ENCODE data around the gene TMEM139. TPM values are rescaled to one million over a fixed set of nuclear protein-coding genes. Genes with fewer than 3 reads are reported as not detected.

The TMEM139 gene
- total and polyA plus RNA-seq, 10 of the 15 experiments (the other 5 are each of a cell fraction or from before 2014, with no cell fraction given), result 0.31 TPM; not detected in 9

- FAIRE-seq (no peak), ATAC-seq (no peak), DNase-seq (ENCODE audit: low read depth, low spot score) (no peak)
- ChIA-PET POLR2A (interaction anchor here (0.6 kb wide), 2 partner anchors 230 to 610 kb away, joined by 3 to 4 read pairs; no protein-coding TSS in a partner anchor), RAD21 (ENCODE audit: unreplicated experiment) (interaction anchor here (0.9 to 1.4 kb wide), 3 partner anchors 62 to 181 kb away, joined by 3 to 4 read pairs (median 4); no protein-coding TSS in a partner anchor), CTCF (interaction anchor here (0.7 to 6.9 kb wide), 5 partner anchors 45 to 173 kb away, joined by 3 to 124 read pairs (median 3); partner anchors contain the start of gene CASP2), SMC1A (ENCODE audit: uncharacterized antibody, unreplicated experiment) (interaction anchor here (1.2 to 1.7 kb wide), 3 partner anchors 66 to 175 kb away, joined by 3 to 4 read pairs (median 3); no protein-coding TSS in a partner anchor)
- no peaks in the 10 kb centered on the region for H3K27me3 ChIP-seq (replicated peaks in 1 of 2; ENCODE audit: control insufficient read depth in 2 of 2, insufficient read depth in 2 of 2, low read length in 1 of 2)
- BruUV-seq (replicated peaks), result no TSS peak
- H2AFZ ChIP-seq (ENCODE audit: control insufficient read depth, low read depth, low read length), result no peak overlapping the region
- no peaks in the 10 kb centered on the region for H3K36me3 ChIP-seq (ENCODE audit: control insufficient read depth in 2 of 2, insufficient read depth in 2 of 2, low read length in 1 of 2)
- intact Hi-C loops (cut with micrococcal nuclease; ENCODE audit: unreplicated experiment) (loop anchor here (10.0 kb wide), 1 partner anchor 882 kb away; the partner anchor contains the start of gene OR2A14), in situ Hi-C loops (cut with MboI) (no loop called here)
- H4K20me1 ChIP-seq (ENCODE audit: control insufficient read depth, insufficient read depth), result no peaks in the 10 kb centered on the region
- no peaks in the 10 kb centered on the region for H3K79me2 ChIP-seq (ENCODE audit: control insufficient read depth, insufficient read depth, low read length)
- H3K27ac ChIP-seq (ENCODE audit: control insufficient read depth, insufficient read depth), result no peak overlapping the region
- H3K9me3 ChIP-seq (replicated peaks; ENCODE audit: control insufficient read depth, insufficient read depth, low read length), result no peaks in the 10 kb centered on the region; the same call in 2 of the 3 replicates
- no peak overlapping the region for H3K4me2 ChIP-seq (ENCODE audit: control insufficient read depth, insufficient read depth)
- no peak overlapping the region for H3K9ac ChIP-seq (ENCODE audit: control insufficient read depth, insufficient read depth, low read length)
- no peaks in the 10 kb centered on the region for H3K4me1 ChIP-seq (ENCODE audit: control insufficient read depth, insufficient read depth, low read length)
- WGBS (ENCODE audit: insufficient coverage, insufficient replicate concordance, low lambda C conversion rate, missing lambda C conversion rate), result 69% methylated on average over 6 of the region's 7 CpGs
- H3K4me3 ChIP-seq, result no peak overlapping the region
- TF ChIP-seq, protein P1, sequence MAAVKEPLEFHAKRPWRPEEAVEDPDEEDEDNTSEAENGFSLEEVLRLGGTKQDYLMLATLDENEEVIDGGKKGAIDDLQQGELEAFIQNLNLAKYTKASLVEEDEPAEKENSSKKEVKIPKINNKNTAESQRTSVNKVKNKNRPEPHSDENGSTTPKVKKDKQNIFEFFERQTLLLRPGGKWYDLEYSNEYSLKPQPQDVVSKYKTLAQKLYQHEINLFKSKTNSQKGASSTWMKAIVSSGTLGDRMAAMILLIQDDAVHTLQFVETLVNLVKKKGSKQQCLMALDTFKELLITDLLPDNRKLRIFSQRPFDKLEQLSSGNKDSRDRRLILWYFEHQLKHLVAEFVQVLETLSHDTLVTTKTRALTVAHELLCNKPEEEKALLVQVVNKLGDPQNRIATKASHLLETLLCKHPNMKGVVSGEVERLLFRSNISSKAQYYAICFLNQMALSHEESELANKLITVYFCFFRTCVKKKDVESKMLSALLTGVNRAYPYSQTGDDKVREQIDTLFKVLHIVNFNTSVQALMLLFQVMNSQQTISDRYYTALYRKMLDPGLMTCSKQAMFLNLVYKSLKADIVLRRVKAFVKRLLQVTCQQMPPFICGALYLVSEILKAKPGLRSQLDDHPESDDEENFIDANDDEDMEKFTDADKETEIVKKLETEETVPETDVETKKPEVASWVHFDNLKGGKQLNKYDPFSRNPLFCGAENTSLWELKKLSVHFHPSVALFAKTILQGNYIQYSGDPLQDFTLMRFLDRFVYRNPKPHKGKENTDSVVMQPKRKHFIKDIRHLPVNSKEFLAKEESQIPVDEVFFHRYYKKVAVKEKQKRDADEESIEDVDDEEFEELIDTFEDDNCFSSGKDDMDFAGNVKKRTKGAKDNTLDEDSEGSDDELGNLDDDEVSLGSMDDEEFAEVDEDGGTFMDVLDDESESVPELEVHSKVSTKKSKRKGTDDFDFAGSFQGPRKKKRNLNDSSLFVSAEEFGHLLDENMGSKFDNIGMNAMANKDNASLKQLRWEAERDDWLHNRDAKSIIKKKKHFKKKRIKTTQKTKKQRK (IDR thresholded peaks at IDR 0.05; ENCODE audit: low read depth, low read length), result no peak
- TF ChIP-seq NBN (IDR thresholded peaks at IDR 0.05), result no peak
- TF ChIP-seq TCF3 (IDR thresholded peaks at IDR 0.05; ENCODE audit: borderline replicate concordance, insufficient read depth, low read depth, low read length), result no peak
- TF ChIP-seq, protein P2, sequence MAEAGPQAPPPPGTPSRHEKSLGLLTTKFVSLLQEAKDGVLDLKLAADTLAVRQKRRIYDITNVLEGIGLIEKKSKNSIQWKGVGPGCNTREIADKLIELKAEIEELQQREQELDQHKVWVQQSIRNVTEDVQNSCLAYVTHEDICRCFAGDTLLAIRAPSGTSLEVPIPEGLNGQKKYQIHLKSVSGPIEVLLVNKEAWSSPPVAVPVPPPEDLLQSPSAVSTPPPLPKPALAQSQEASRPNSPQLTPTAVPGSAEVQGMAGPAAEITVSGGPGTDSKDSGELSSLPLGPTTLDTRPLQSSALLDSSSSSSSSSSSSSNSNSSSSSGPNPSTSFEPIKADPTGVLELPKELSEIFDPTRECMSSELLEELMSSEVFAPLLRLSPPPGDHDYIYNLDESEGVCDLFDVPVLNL (IDR thresholded peaks at IDR 0.05; ENCODE audit: low read depth, low read length), result no peak
- TF ChIP-seq GATAD2B (conservative IDR thresholded peaks at IDR 0.05; ENCODE audit: low read depth), result no peak
- TF ChIP-seq NFIC (IDR thresholded peaks at IDR 0.05; ENCODE audit: low read depth, low read length), result no peak
- TF ChIP-seq MXI1 (IDR thresholded peaks at IDR 0.05; ENCODE audit: low read depth, low read length), result no peak
- TF ChIP-seq, protein P3, sequence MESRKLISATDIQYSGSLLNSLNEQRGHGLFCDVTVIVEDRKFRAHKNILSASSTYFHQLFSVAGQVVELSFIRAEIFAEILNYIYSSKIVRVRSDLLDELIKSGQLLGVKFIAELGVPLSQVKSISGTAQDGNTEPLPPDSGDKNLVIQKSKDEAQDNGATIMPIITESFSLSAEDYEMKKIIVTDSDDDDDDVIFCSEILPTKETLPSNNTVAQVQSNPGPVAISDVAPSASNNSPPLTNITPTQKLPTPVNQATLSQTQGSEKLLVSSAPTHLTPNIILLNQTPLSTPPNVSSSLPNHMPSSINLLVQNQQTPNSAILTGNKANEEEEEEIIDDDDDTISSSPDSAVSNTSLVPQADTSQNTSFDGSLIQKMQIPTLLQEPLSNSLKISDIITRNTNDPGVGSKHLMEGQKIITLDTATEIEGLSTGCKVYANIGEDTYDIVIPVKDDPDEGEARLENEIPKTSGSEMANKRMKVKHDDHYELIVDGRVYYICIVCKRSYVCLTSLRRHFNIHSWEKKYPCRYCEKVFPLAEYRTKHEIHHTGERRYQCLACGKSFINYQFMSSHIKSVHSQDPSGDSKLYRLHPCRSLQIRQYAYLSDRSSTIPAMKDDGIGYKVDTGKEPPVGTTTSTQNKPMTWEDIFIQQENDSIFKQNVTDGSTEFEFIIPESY (IDR thresholded peaks at IDR 0.05), result no peak
- no peak for TF ChIP-seq PAX5 (IDR thresholded peaks at IDR 0.05; ENCODE audit: borderline replicate concordance, low read depth, low read length)
- TF ChIP-seq, protein P4, sequence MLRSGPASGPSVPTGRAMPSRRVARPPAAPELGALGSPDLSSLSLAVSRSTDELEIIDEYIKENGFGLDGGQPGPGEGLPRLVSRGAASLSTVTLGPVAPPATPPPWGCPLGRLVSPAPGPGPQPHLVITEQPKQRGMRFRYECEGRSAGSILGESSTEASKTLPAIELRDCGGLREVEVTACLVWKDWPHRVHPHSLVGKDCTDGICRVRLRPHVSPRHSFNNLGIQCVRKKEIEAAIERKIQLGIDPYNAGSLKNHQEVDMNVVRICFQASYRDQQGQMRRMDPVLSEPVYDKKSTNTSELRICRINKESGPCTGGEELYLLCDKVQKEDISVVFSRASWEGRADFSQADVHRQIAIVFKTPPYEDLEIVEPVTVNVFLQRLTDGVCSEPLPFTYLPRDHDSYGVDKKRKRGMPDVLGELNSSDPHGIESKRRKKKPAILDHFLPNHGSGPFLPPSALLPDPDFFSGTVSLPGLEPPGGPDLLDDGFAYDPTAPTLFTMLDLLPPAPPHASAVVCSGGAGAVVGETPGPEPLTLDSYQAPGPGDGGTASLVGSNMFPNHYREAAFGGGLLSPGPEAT (IDR thresholded peaks at IDR 0.05; ENCODE audit: low read depth), result no peak
- no peak for TF ChIP-seq ZNF217 (IDR thresholded peaks at IDR 0.05)
- TF ChIP-seq HDGF (IDR thresholded peaks at IDR 0.05), result no peak
- TF ChIP-seq SPI1 (IDR thresholded peaks at IDR 0.05; ENCODE audit: borderline replicate concordance, insufficient read depth, low read depth, low read length), result no peak
Observed at GRCh38 chr7:143243111-143243510, 41.6 kb upstream of the TMEM139 start.

Data from GM12878 (cell line).